GM19468 (cell line): ENCODE data around the gene CRYM.
"Not testable (repeated sequence)": the region's sequence is repeated elsewhere in the genome, so short reads cannot be mapped to it uniquely, and the experiment has no call there.

ENCODE experiments used
- ATAC-seq: cut with Tn5 transposase; IDR thresholded peaks from one replicate; pipeline ENCODE4 v1.9.1; 2021; ENCODE audit warnings: mild to moderate bottlenecking, moderate library complexity, moderate number of reproducible peaks; ENCODE audit not compliant: unreplicated experiment; ENCODE audit errors: extremely low read depth

CRYM gene

GRCh38 chr16:21277927-21278706, at the start of gene CRYM:
Gene CRYM, minus strand, starts transcription at chr16:21278290. Its CDS starts 39 bp downstream, at chr16:21278251.
- ATAC-seq: no peak

GRCh38 chr16:21327046-21327445, 49.0 kb upstream of the CRYM start:
- ATAC-seq: no peak

- ATAC-seq: no peak
These were observed 48.4 kb upstream of the CRYM start for GRCh38 chr16:21326459-21326858.

GRCh38 chr16:21324267-21324666, 46.2 kb upstream of the CRYM start:
- ATAC-seq: no peak

- ATAC-seq: not testable (repeated sequence)
These were observed 44.2 kb upstream of the CRYM start for GRCh38 chr16:21322251-21322650.

- no peak for ATAC-seq
These were observed 43.6 kb upstream of the CRYM start for GRCh38 chr16:21321736-21322135.

GRCh38 chr16:21314339-21314738, 36.2 kb upstream of the CRYM start:
- ATAC-seq: no peak

- ATAC-seq: not testable (repeated sequence)
These were observed 34.8 kb upstream of the CRYM start for GRCh38 chr16:21312863-21313372.

GRCh38 chr16:21312046-21312445, 34.0 kb upstream of the CRYM start:
- not testable (repeated sequence) for ATAC-seq

GRCh38 chr16:21306712-21307111, 28.6 kb upstream of the CRYM start:
- ATAC-seq: not testable (repeated sequence)

- no peak for ATAC-seq
These were observed 24.9 kb upstream of the CRYM start for GRCh38 chr16:21302898-21303528.

GRCh38 chr16:21302454-21302853, 24.4 kb upstream of the CRYM start:
- ATAC-seq: no peak

GRCh38 chr16:21301895-21302291, 23.8 kb upstream of the CRYM start:
- no peak for ATAC-seq

GRCh38 chr16:21301168-21301894, 23.2 kb upstream of the CRYM start:
- no peak for ATAC-seq

- ATAC-seq: no peak
These were observed 22.4 kb upstream of the CRYM start for GRCh38 chr16:21300309-21301167.

- ATAC-seq: not testable (repeated sequence)
These were observed 11.7 kb upstream of the CRYM start for GRCh38 chr16:21289789-21290188.

- ATAC-seq: no peak
These were observed 7.2 kb upstream of the CRYM start for GRCh38 chr16:21285314-21285713.

GRCh38 chr16:21284414-21284813, 6.3 kb upstream of the CRYM start:
- no peak for ATAC-seq

GRCh38 chr16:21283521-21284289, 5.6 kb upstream of the CRYM start:
- no peak for ATAC-seq
